ENCODE results near the gene INTS6.

INTS6 gene

GRCh38 chr13:51359352-51359751 is 93.5 kb downstream of the INTS6 start:
- no peak for DNase-seq
- no peak overlapping the region for H2AFZ ChIP-seq (ENCODE audit: low read depth, low read length)
- peaks cover 0 to 58% of the 10 kb centered on the region in 2 experiments for H3K36me3 ChIP-seq (ENCODE audit: control insufficient read depth in 1 of 2, insufficient read depth in 2 of 2, low read depth in 1 of 2, low read length in 2 of 2)
- no peaks in the 10 kb centered on the region for H3K9me3 ChIP-seq (ENCODE audit: control insufficient read depth, low read length)
- H2BK12ac ChIP-seq (ENCODE audit: low read length in 2 of 2) = no peak overlapping the region
- H2BK5ac ChIP-seq (ENCODE audit: low read depth, low read length, poor library complexity, severe bottlenecking) = no peak overlapping the region
- H2BK120ac ChIP-seq (ENCODE audit: low read depth, low read length) = no peak overlapping the region
- no CpG with 5 or more reads among the region's 1 CpG for WGBS
- H3K23ac ChIP-seq (ENCODE audit: low read length in 2 of 2) = no peak overlapping the region
- H3K79me1 ChIP-seq (replicated peaks; ENCODE audit: low read length, poor library complexity, severe bottlenecking) = peaks cover 2% of the 10 kb centered on the region
- no peak overlapping the region for H3K4ac ChIP-seq (ENCODE audit: low read depth in 1 of 2, low read length in 2 of 2)
- H3K9ac ChIP-seq (ENCODE audit: low read length) = no peak overlapping the region
- no peaks in the 10 kb centered on the region for H3K4me1 ChIP-seq (ENCODE audit: control insufficient read depth, insufficient read depth, low read depth, low read length)
- H2AK5ac ChIP-seq (ENCODE audit: low read length, severe bottlenecking) = no peak overlapping the region
- H4K91ac ChIP-seq (ENCODE audit: low read length) = no peak overlapping the region
- H3K4me2 ChIP-seq (ENCODE audit: low read length, poor library complexity, severe bottlenecking) = no peak overlapping the region
- H3K27ac ChIP-seq (ENCODE audit: low read length, poor library complexity, severe bottlenecking) = no peak overlapping the region
- H4K8ac ChIP-seq (ENCODE audit: low read length) = no peak overlapping the region
- no peak overlapping the region for H2BK15ac ChIP-seq (ENCODE audit: low read depth, poor library complexity, severe bottlenecking)
- H3K18ac ChIP-seq (ENCODE audit: low read depth in 1 of 2, low read length in 2 of 2) = no peak overlapping the region
- no peak overlapping the region for H3K14ac ChIP-seq (ENCODE audit: low read length in 2 of 2)
- H3K4me3 ChIP-seq (ENCODE audit: insufficient read depth in 1 of 2, low read depth in 1 of 2, low read length in 2 of 2) = no peak overlapping the region
- H3K27me3 ChIP-seq (ENCODE audit: control insufficient read depth in 1 of 2, insufficient read depth in 1 of 2, low read length in 2 of 2) = no peaks in the 10 kb centered on the region

- Histone ChIP-seq H4K8ac (ENCODE audit: low read length) (no peak overlapping the region), H3K4me1 (ENCODE audit: control insufficient read depth, insufficient read depth, low read depth, low read length) (no peaks in the 10 kb centered on the region), H3K4me3 (ENCODE audit: insufficient read depth in 1 of 2, low read depth in 1 of 2, low read length in 2 of 2) (no peak overlapping the region), H3K9ac (ENCODE audit: low read length) (no peak overlapping the region), H3K14ac (ENCODE audit: low read length in 2 of 2) (no peak overlapping the region), H3K36me3 (ENCODE audit: control insufficient read depth in 1 of 2, insufficient read depth in 2 of 2, low read depth in 1 of 2, low read length in 2 of 2) (peaks cover 0 to 49% of the 10 kb centered on the region in 2 experiments), H3K9me3 (ENCODE audit: control insufficient read depth, low read length) (no peaks in the 10 kb centered on the region), H4K91ac (ENCODE audit: low read length) (no peak overlapping the region), H3K27ac (ENCODE audit: low read length, poor library complexity, severe bottlenecking) (no peak overlapping the region), H3K4ac (ENCODE audit: low read depth in 1 of 2, low read length in 2 of 2) (no peak overlapping the region), H2BK5ac (ENCODE audit: low read depth, low read length, poor library complexity, severe bottlenecking) (no peak overlapping the region), H3K18ac (ENCODE audit: low read depth in 1 of 2, low read length in 2 of 2) (no peak overlapping the region), H2BK12ac (ENCODE audit: low read length in 2 of 2) (no peak overlapping the region), H3K23ac (ENCODE audit: low read length in 2 of 2) (no peak overlapping the region), H2BK15ac (ENCODE audit: low read depth, poor library complexity, severe bottlenecking) (no peak overlapping the region), H2BK120ac (ENCODE audit: low read depth, low read length) (no peak overlapping the region), H3K79me1 (replicated peaks; ENCODE audit: low read length, poor library complexity, severe bottlenecking) (peaks cover 2% of the 10 kb centered on the region), H2AK5ac (ENCODE audit: low read length, severe bottlenecking) (no peak overlapping the region), H2AFZ (ENCODE audit: low read depth, low read length) (no peak overlapping the region), H3K4me2 (ENCODE audit: low read length, poor library complexity, severe bottlenecking) (no peak overlapping the region), H3K27me3 (ENCODE audit: control insufficient read depth in 1 of 2, insufficient read depth in 1 of 2, low read length in 2 of 2) (no peaks in the 10 kb centered on the region)
- 60% methylated on average over 2 of the region's 5 CpGs for WGBS
- peak; percentile 32 for DNase-seq
These were observed 94.8 kb downstream of the INTS6 start for GRCh38 chr13:51357928-51358595.

DNA sequence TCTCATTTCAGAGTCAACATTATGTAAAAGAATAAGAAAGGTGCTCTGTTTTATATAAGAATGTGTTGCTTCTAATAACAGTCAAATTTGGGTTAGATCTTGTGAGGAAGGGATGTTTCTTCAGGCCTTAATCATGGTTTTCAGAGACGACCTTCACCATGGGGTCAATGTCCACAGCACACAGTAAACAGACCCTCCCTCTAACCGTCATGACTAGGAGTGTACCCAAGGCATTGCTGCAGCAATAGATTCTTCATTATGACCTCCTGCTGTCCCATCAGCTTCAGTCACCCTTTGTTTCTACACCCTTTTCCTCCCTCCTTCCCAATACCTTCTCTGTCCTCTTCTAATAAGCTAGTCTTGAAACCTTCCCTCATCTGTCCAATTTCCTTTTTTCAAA is 97.6 kb downstream of the INTS6 start:
- Histone ChIP-seq H2AK5ac (ENCODE audit: low read length, severe bottlenecking) (no peak overlapping the region), H4K8ac (ENCODE audit: low read length) (no peak overlapping the region), H3K4me1 (ENCODE audit: control insufficient read depth, insufficient read depth, low read depth, low read length) (no peaks in the 10 kb centered on the region), H3K4me2 (ENCODE audit: low read length, poor library complexity, severe bottlenecking) (no peak overlapping the region), H3K4ac (ENCODE audit: low read depth in 1 of 2, low read length in 2 of 2) (no peak overlapping the region), H3K27me3 (ENCODE audit: control insufficient read depth in 1 of 2, insufficient read depth in 1 of 2, low read length in 2 of 2) (no peaks in the 10 kb centered on the region), H3K79me1 (replicated peaks; ENCODE audit: low read length, poor library complexity, severe bottlenecking) (no peaks in the 10 kb centered on the region), H3K18ac (ENCODE audit: low read depth in 1 of 2, low read length in 2 of 2) (no peak overlapping the region), H3K4me3 (ENCODE audit: insufficient read depth in 1 of 2, low read depth in 1 of 2, low read length in 2 of 2) (no peak overlapping the region), H3K9me3 (ENCODE audit: control insufficient read depth, low read length) (no peaks in the 10 kb centered on the region), H4K91ac (ENCODE audit: low read length) (peak overlapping the region; percentile 46), H2AFZ (ENCODE audit: low read depth, low read length) (no peak overlapping the region), H3K14ac (ENCODE audit: low read length in 2 of 2) (no peak overlapping the region), H3K9ac (ENCODE audit: low read length) (no peak overlapping the region), H2BK15ac (ENCODE audit: low read depth, poor library complexity, severe bottlenecking) (no peak overlapping the region), H3K23ac (ENCODE audit: low read length in 2 of 2) (no peak overlapping the region), H2BK120ac (ENCODE audit: low read depth, low read length) (no peak overlapping the region), H2BK5ac (ENCODE audit: low read depth, low read length, poor library complexity, severe bottlenecking) (no peak overlapping the region), H3K27ac (ENCODE audit: low read length, poor library complexity, severe bottlenecking) (no peak overlapping the region), H2BK12ac (ENCODE audit: low read length in 2 of 2) (no peak overlapping the region), H3K36me3 (ENCODE audit: control insufficient read depth in 1 of 2, insufficient read depth in 2 of 2, low read depth in 1 of 2, low read length in 2 of 2) (peaks cover 0 to 21% of the 10 kb centered on the region in 2 experiments)
- DNase-seq = no peak
- WGBS = 80% methylated on average over 2 of the region's 2 CpGs

DNA sequence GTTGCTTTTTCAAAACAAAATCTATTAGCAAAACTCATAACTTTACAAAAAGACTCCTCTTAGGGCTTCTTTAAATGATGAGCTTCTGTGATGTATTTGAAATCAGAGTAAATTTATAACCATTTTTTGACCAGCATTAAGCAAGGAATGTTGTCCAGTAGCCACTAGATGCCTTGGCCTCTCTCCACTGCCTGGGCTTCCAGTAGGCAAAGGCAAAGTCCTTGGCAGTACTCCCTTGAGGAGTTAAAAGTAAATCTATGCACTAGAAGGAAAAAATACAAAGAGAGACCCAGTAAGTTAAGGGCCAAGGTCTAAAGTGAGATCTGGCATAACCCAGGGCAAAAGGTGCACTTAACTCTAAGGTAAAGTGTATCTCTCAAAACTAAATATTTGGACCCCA is 103.8 kb downstream of the INTS6 start:
- Histone ChIP-seq H3K4ac (ENCODE audit: low read depth in 1 of 2, low read length in 2 of 2) (no peak overlapping the region), H3K18ac (ENCODE audit: low read depth in 1 of 2, low read length in 2 of 2) (no peak overlapping the region), H3K23ac (ENCODE audit: low read length in 2 of 2) (no peak overlapping the region), H3K4me2 (ENCODE audit: low read length, poor library complexity, severe bottlenecking) (no peak overlapping the region), H2BK12ac (ENCODE audit: low read length in 2 of 2) (no peak overlapping the region), H2BK15ac (ENCODE audit: low read depth, poor library complexity, severe bottlenecking) (no peak overlapping the region), H2BK120ac (ENCODE audit: low read depth, low read length) (no peak overlapping the region), H3K9me3 (ENCODE audit: control insufficient read depth, low read length) (no peaks in the 10 kb centered on the region), H4K91ac (ENCODE audit: low read length) (no peak overlapping the region), H3K14ac (ENCODE audit: low read length in 2 of 2) (no peak overlapping the region), H2AK5ac (ENCODE audit: low read length, severe bottlenecking) (no peak overlapping the region), H3K9ac (ENCODE audit: low read length) (no peak overlapping the region), H3K4me1 (ENCODE audit: control insufficient read depth, insufficient read depth, low read depth, low read length) (peaks cover 3% of the 10 kb centered on the region), H4K8ac (ENCODE audit: low read length) (no peak overlapping the region), H3K36me3 (ENCODE audit: control insufficient read depth in 1 of 2, insufficient read depth in 2 of 2, low read depth in 1 of 2, low read length in 2 of 2) (peaks cover 3 to 6% of the 10 kb centered on the region in 2 experiments), H3K4me3 (ENCODE audit: insufficient read depth in 1 of 2, low read depth in 1 of 2, low read length in 2 of 2) (no peak overlapping the region), H3K79me1 (replicated peaks; ENCODE audit: low read length, poor library complexity, severe bottlenecking) (no peaks in the 10 kb centered on the region), H3K27me3 (ENCODE audit: control insufficient read depth in 1 of 2, insufficient read depth in 1 of 2, low read length in 2 of 2) (no peaks in the 10 kb centered on the region), H3K27ac (ENCODE audit: low read length, poor library complexity, severe bottlenecking) (no peak overlapping the region), H2AFZ (ENCODE audit: low read depth, low read length) (no peak overlapping the region), H2BK5ac (ENCODE audit: low read depth, low read length, poor library complexity, severe bottlenecking) (no peak overlapping the region)
- DNase-seq = no peak

Measured in mesenchymal stem cell (in vitro differentiated cells and primary cell).